Gastroesophageal sphincter (tissue), 4 donors: ENCODE data around the gene IL31RA. TPM values are rescaled to one million over a fixed set of nuclear protein-coding genes. Genes with fewer than 3 reads are reported as not detected.

Experiments
- ATAC-seq: fragments of 150-250 bp; one replicate; pipeline ENCODE4 v1.9.1; 2016; ENCODE audit warnings: mild to moderate bottlenecking, moderate library complexity
- H3K27ac ChIP-seq, 4 donors: fragments of 200-600 bp; sonication (generic) in 3 of 4; 1 replicate in 3 of 4; 2 replicates in 1 of 4; pipeline ENCODE4 v1.5.1; 2016 to 2019
- H3K27me3 ChIP-seq: fragments of 200-600 bp; sonication (generic); one replicate; pipeline ENCODE4 v1.5.1; 2019
- H3K36me3 ChIP-seq, 2 donors: fragments of 200-600 bp; sonication (generic); one replicate each; pipeline ENCODE4 v1.5.1; 2019; ENCODE audit warnings: control low read depth in 1 of 2
- H3K4me1 ChIP-seq, 3 donors: fragments of 200-600 bp; sonication (generic); 1 replicate in 2 of 3; 2 replicates in 1 of 3; pipeline ENCODE4 v1.5.1; 2016 to 2019; ENCODE audit warnings: control low read depth in 2 of 3
- H3K4me3 ChIP-seq, 2 donors: fragments of 200-600 bp; sonication (generic); one replicate each; pipeline ENCODE4 v1.5.1; 2019; ENCODE audit warnings: mild to moderate bottlenecking in 1 of 2, moderate library complexity in 1 of 2
- H3K9me3 ChIP-seq, 3 donors: fragments of 200-600 bp; sonication (generic); one replicate each; pipeline ENCODE4 v1.5.1; 2017 to 2019; ENCODE audit warnings: control low read depth in 2 of 3
- EP300 ChIP-seq: sonication (generic); formaldehyde crosslinking; IDR thresholded peaks from one replicate; pipeline ENCODE4 v1.6.1; 2017; ENCODE audit warnings: antibody characterized with exemption, mild to moderate bottlenecking
- POLR2A ChIP-seq, 2 donors: fragments of 450-650 bp; IDR thresholded peaks; one replicate each; pipeline ENCODE4 v1.6.1; 2017; ENCODE audit warnings: antibody characterized with exemption in 2 of 2, mild to moderate bottlenecking in 2 of 2, moderate library complexity in 1 of 2
- POLR2AphosphoS5 ChIP-seq: sonication (generic); formaldehyde crosslinking; IDR thresholded peaks from one replicate; pipeline ENCODE4 v1.6.1; 2017; ENCODE audit warnings: antibody characterized with exemption
- WGBS, 2 donors: methylation state at CpG; one replicate each; pipeline ENCODE4 v1.1.5; 2018; ENCODE audit warnings: low coverage in 1 of 2; 5-methylcytosine and 5-hydroxymethylcytosine counted together
- total RNA-seq, 4 donors: library from RNA; depleted of rRNA; stranded (reverse); fragments of >200 nt; gene quantifications; one replicate each; pipeline ENCODE4 v1.1.0, GENCODE V29; 2016
- TF ChIP-seq, protein P1 (sequence below), 4 experiments: fragments of 200-600 bp in 2 of 4; fragments of 450-650 bp in 2 of 4; sonication (generic) in 1 of 4; IDR thresholded peaks; one replicate each; pipeline ENCODE4 v1.5.1; 2017 to 2019; ENCODE audit warnings: antibody characterized with exemption in 4 of 4, mild to moderate bottlenecking in 2 of 4, moderate library complexity in 2 of 4

Gene IL31RA
- total RNA-seq, 4 donors from 2014 or later, result 0.13 to 0.57 TPM; not detected in 2

DNA sequence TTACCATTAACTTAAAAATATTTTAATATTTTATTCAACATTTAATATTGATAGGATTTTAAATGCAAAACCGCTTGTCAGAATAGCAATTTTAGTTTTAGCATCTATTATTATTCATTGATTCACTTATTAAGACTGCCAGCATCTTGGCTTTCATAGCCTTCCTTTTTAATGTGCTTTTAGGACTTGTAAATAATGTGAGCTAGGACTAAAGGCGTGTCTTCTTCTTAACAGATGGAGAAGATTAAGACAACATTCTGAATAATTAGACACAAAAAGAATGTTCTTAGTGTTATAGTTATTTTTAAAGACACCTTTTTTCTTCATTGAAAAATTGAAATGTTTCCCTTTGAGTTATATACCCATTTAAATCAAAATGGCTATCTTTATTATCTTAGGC is 6.9 kb downstream of the IL31RA start:
- WGBS, 2 donors, result 65 to 75% methylated on average over 2 of the region's 2 CpGs
- Histone ChIP-seq H3K27ac (no peak overlapping the region), H3K36me3 (no peaks in the 10 kb centered on the region)

DNA sequence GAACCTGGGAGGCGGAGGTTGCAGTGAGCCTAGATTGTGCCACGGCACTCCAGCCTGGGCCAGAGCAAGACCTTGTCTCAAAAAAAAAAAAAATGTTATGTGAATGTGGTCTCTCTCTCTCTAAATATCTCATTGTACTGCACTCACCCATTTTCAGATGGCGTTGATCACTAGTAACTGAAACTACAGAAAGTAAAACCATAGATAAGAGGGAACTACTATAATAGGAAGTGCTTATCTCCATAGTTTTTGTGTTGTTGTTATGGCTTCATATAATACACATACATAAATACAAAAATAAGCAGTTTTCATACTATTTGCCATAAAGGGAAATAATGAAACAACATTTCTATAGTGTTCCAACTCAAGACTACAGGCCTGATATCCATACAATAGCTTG is 9.1 kb downstream of the IL31RA start:
- H3K36me3 ChIP-seq, result no peaks in the 10 kb centered on the region
- peaks cover 8% of the 10 kb centered on the region for H3K27me3 ChIP-seq
- ATAC-seq, result no peak
- no peak for TF ChIP-seq EP300
- TF ChIP-seq, protein P1, sequence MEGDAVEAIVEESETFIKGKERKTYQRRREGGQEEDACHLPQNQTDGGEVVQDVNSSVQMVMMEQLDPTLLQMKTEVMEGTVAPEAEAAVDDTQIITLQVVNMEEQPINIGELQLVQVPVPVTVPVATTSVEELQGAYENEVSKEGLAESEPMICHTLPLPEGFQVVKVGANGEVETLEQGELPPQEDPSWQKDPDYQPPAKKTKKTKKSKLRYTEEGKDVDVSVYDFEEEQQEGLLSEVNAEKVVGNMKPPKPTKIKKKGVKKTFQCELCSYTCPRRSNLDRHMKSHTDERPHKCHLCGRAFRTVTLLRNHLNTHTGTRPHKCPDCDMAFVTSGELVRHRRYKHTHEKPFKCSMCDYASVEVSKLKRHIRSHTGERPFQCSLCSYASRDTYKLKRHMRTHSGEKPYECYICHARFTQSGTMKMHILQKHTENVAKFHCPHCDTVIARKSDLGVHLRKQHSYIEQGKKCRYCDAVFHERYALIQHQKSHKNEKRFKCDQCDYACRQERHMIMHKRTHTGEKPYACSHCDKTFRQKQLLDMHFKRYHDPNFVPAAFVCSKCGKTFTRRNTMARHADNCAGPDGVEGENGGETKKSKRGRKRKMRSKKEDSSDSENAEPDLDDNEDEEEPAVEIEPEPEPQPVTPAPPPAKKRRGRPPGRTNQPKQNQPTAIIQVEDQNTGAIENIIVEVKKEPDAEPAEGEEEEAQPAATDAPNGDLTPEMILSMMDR (IDR thresholded peaks at IDR 0.05), result no peak
- TF ChIP-seq POLR2AphosphoS5, result no peak
- TF ChIP-seq POLR2A (IDR thresholded peaks at IDR 0.05), result no peak
- H3K4me3 ChIP-seq, result no peak overlapping the region
- H3K9me3 ChIP-seq, result peaks cover 0 to 3% (median 0%) of the 10 kb centered on the region in 3 donors
- 30 to 87% methylated on average over 2 to 3 of the region's 3 CpGs for WGBS, 2 donors
- no peaks in the 10 kb centered on the region for H3K4me1 ChIP-seq
- H3K27ac ChIP-seq, result no peak overlapping the region

More for the DNA sequence above, 6.9 kb downstream of the IL31RA start:
- Histone ChIP-seq H3K27me3 (peaks cover 8% of the 10 kb centered on the region), H3K4me3 (no peak overlapping the region), H3K9me3 (peaks cover 0 to 3% (median 0%) of the 10 kb centered on the region in 3 donors), H3K4me1 (no peaks in the 10 kb centered on the region)
- no peak for TF ChIP-seq EP300
- TF ChIP-seq, protein P1 (IDR thresholded peaks at IDR 0.05), result no peak
- ATAC-seq, result no peak

DNA sequence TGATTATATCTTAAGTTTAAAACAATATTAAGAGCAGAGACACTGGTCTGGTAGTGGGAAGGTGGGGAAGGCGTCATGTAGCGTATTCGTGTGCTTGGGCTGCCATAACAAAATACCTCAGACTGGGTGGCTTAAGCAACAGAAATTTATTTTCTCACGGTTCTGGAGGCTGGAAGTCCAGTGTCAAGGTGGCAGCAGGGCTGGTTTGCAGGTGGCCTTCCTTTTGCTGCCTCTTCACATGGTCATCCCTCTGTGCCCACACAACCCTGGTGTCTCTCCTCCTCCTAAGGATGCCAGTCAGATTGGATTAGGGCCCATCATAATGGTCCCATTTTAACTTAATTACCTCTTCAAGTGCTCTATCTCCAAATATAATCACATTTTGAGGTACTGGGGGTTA is 9.6 kb downstream of the IL31RA start:
- H3K27me3 ChIP-seq, result peaks cover 5% of the 10 kb centered on the region
- no peaks in the 10 kb centered on the region for H3K4me1 ChIP-seq
- WGBS, 2 donors, result 71 to 95% methylated on average over 3 to 4 of the region's 4 CpGs
- no peak overlapping the region for H3K4me3 ChIP-seq
- H3K36me3 ChIP-seq, result no peaks in the 10 kb centered on the region
- TF ChIP-seq, protein P1 (IDR thresholded peaks at IDR 0.05), result no peak
- TF ChIP-seq POLR2AphosphoS5 (no peak), POLR2A (IDR thresholded peaks at IDR 0.05) (no peak), EP300 (no peak)
- no peak overlapping the region for H3K27ac ChIP-seq
- peaks cover 0 to 3% (median 0%) of the 10 kb centered on the region in 3 donors for H3K9me3 ChIP-seq
- ATAC-seq, result no peak

DNA sequence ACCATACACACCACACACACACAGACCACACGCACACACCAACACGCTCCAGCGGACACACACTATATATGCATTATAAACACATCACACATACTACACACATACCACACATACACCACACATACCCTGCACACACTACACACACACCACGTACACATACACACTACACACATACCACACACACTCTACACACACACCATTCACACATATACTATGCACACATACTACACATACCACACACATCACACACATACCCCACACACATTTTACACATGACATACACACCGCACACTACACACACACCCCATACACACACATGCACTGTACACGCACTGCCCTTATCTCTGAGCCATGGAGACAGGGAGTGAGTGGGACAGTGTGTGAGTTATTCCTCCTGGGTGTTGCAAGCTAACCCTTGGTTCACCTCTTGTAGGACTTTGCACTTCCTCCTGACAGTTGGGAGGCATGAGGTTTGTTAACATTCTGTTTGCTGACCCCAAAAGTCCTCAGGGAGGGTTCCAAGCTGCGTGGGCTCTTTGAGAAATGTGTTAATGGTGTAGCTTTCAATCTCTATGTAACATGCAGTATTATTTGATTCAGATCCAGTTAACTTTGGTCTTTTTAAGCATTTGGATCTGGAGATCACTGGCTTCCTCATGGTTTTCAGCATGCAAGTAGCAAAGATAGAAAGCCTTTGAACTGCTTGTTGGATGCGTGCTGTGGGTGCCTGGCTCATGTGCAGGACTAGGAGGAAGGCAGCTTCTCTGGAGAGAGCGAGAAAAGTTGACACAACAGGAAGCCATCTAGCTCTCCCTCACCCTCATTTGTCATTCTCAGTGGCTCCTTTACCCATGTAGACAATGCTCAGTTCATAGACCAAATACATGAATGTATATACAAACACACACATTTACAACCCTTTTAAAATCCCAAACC is 13.7 kb downstream of the IL31RA start:
- TF ChIP-seq, protein P1 (IDR thresholded peaks at IDR 0.05), result no peak
- no peak for TF ChIP-seq POLR2AphosphoS5
- H3K4me3 ChIP-seq, result no peak overlapping the region
- no peaks in the 10 kb centered on the region for H3K36me3 ChIP-seq
- no peaks in the 10 kb centered on the region for H3K4me1 ChIP-seq
- WGBS, 2 donors, result 68 to 96% methylated on average over 7 to 9 of the region's 9 CpGs
- no peak overlapping the region for H3K27ac ChIP-seq
- H3K27me3 ChIP-seq, result peaks cover 4% of the 10 kb centered on the region
- no peak for ATAC-seq
- peaks cover 0 to 3% (median 0%) of the 10 kb centered on the region in 3 donors for H3K9me3 ChIP-seq

DNA sequence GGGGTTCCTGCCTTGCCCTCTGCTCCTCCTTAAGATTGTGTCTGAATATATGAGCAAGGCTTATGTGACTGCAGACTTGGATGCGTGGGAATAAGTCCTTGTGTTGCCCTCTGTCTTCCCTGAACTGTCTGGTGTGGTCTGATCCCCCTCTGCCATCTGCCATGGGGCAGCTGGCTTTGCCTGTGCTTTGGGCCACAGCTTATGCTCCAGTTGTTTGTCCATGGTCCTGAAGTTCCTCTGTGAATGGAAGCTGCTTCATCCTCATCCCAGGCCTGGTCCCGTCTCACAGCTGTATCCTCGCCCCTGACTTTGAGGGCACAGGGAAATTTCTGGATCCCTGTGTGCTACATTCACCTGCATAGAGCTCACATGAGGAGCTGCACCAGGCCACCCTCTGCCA is 14.7 kb downstream of the IL31RA start:
- WGBS, 2 donors, result no CpG with 5 or more reads among the region's 3 CpGs
- H3K9me3 ChIP-seq, result peaks cover 0 to under 1% (median 0%) of the 10 kb centered on the region in 3 donors
- no peaks in the 10 kb centered on the region for H3K4me1 ChIP-seq
- TF ChIP-seq EP300, result no peak
- H3K36me3 ChIP-seq, result no peaks in the 10 kb centered on the region
- no peak for ATAC-seq
- H3K4me3 ChIP-seq, result no peak overlapping the region
- H3K27me3 ChIP-seq, result peaks cover 4% of the 10 kb centered on the region
- no peak overlapping the region for H3K27ac ChIP-seq
